Measurements from ENCODE around the gene RPL18.
"Not testable (repeated sequence)": the region's sequence is repeated elsewhere in the genome, so short reads cannot be mapped to it uniquely, and the experiment has no call there.

RPL18 gene

GRCh38 chr19:48588670-48589401 lies 30.1 kb downstream of the RPL18 start:
- DNase-seq (ENCODE audit: low read depth), result peak; percentile 73

DNA sequence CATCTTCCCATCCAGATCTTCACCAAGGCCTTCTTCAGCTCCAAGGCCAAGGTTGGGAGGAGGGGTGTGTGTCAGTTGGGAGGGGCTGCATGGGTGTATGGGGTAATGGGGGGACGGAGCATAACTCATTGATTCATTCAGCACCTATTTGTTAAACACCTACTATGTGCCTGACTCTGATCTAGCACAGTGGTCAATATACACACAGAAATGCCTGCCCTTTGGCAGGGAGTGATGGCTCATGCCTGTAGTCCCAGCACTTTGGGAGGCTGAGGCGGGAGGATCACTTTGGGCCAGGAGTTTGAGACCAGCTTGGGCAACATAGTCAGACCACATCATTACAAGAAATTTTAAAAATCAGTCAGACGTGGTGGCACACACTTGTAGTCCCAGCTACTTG lies 31.6 kb downstream of the RPL18 start:
- DNase-seq (ENCODE audit: low read depth), result no peak

DNA sequence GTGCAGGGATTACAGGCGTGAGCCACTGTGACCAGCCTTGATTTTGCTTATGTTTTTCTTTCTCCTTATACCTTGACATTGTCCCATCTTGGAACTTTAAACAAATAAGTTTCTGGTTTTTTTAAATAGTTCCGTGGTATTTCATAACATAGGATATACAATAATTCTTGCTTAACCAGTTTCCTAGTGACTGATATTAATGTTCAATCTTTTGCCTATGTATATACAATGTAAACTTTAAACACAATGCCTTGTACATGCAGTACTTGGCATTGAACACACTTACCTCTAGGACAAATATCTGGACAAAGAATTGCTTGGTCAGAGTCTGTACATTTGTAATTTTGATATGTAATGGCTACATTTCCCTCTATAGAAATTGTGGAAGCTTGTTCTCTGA lies 36.8 kb downstream of the RPL18 start:
- no peak for DNase-seq (ENCODE audit: low read depth)

DNA sequence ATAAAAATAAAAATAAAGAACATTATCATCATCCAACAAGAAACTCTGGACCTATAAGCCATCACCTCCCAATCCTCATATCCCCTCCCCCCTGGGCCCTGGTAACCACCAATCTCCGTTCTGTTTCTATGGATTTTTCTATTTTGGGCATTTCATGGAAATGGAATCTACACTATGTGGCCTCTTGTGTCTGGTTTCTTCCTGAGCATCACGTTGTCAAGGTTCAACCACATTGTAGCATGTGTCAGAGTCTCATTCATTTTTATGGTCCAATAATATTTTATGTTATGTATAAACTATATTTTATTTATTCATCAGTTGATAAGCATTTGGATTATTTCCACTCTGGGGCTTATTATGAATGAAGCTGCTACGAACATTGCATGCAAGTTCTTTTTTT lies 40.1 kb downstream of the RPL18 start:
- no peak for DNase-seq (ENCODE audit: low read depth)

DNA sequence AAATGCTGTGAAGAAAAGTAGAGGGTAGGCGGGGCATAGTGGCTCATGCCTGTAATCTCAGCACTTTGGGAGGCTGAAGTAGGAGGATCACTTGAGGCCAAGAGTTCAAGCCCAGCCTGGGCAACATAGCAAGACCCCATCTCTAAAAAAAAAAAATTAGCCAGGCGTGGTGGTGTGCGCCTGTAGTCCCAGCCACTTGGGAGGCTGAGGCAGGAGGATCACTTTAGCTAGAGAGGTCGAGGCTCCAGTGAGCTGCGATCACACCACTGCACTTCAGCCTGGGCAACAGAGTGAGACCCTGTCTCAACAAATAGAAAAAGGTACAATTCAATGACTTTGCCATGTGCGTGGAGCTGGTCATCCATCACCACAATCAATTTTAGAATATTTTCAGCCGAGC lies 41.1 kb downstream of the RPL18 start:
- DNase-seq (ENCODE audit: low read depth), result not testable (repeated sequence)

DNA sequence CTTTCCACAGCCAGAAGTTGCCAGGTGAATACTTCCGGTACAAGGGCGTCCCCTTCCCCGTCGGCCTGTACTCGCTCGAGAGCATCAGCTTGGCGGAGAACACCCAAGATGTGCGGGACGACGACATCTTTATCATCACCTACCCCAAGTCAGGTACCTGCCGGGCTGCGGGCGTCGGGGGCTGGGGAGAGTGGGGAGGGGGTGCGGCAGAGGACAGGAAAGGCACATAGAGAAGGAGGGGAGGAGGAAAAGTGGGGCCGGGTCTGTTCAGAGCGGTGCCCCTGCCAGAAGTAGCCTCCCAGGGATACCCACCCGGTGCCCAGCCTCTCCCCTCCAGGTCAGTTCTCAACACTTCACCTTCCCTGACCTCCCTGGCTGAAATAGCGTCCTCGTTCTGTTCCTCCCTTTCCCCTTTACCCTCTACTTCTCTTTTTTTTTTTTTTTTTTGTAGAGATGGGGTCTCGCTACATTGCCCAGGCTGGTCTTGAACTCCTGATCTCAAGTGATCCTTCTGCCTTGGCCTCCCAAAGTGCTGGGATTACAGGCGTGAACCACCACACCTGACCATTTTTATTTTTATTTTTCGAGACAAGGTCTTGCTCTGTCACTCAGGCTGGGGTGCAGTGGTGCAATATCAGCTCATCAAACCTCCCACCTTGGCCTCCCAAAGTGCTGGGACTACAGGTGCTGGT lies 42.9 kb downstream of the RPL18 start:
- DNase-seq (ENCODE audit: low read depth), result no peak

GRCh38 chr19:48573163-48573505 lies 45.8 kb downstream of the RPL18 start:
- no peak for DNase-seq (ENCODE audit: low read depth)

- no peak for DNase-seq (ENCODE audit: low read depth)
Measured at GRCh38 chr19:48571378-48572162, 47.4 kb downstream of the RPL18 start.

- no peak for DNase-seq (ENCODE audit: low read depth)
Measured at GRCh38 chr19:48569814-48570213, 49.2 kb downstream of the RPL18 start.

DNA sequence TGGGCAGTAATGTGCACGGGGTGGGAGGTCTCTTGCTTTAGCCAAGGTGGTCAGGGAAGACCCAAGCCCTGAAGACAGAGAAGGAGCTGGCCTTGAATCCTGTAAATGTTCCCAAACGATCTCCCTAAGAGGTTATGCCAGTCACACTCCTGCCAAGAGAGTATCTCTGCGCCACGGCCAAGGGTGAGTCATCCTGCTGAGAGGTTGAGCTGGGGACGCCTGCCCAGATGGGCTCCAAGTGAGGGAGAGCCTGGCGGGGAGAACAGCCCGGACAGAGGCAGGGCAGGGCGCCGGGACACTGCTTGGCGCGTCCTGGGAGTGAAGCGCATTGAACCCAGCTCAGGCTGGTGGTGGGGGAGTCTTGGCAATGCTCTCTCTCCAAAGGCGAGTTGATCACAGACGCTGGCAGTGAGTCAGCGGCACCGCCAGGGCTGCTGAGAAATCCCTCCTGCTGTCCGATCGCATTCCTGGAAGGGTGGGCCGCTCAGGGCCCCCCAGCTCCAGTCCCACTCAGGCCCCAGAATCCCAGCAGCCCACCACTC lies 50.6 kb downstream of the RPL18 start:
- DNase-seq (ENCODE audit: low read depth), result no peak

Data from stimulated activated CD4-positive, alpha-beta T cell treated with anti-CD3 and anti-CD28 coated beads, Interleukin-2, amount 100 ng/mL, for 4 hours (primary cell).